ENCODE data around the gene SASS6.

The SASS6 gene

DNA sequence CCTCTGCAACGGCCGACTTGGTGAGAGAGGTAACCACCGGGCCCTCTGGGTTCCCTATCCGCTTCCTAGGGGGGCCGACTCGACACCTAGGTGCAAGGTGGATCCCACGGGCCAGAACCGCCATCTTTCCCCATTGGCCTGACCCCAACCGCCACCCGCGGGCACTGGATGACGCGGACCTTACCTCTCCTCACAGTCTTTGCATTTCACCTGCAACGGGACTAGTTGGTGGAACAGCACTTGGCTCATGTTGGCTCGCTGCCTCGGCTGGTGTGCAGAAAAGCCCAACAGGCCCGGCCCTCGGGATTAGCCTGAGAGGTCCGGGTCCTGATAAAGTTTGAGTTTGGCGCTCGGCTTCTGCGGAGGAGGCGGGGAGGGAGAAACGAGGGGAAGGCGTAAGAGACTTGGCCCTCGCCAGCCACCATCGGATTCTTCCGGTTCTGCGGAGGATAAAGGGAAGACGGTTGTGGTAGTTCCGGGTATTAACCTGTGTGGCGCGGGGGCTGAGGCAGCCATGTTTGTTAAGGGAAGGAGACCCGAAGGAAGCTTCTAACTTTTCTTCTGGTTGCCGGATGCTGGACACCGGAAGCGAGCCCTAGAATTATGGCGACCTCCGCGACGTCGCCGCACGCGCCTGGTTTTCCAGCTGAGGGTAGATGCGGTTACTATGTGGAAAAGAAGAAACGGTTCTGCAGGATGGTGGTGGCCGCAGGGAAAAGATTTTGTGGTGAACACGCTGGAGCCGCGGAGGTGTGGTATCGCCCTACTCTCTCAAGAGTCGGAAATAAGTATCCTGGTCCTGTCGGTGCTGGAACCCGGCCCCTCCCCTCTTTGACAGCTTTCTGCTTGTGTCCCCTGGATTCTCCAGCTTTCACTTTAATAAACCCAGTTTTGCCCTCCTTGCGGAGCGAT, at the start of gene SASS6, which contains the start of gene TRMT13:
Gene SASS6, minus strand, starts transcription at position 365 of the 912 bp plus-strand sequence. Its CDS starts 116 bp downstream, at position 249.
Gene TRMT13, plus strand, starts transcription at position 598 of the 912 bp plus-strand sequence. Its CDS starts 6 bp downstream, at position 604.
- DNase-seq (peak; percentile 91), ATAC-seq (peak; percentile 96)

- DNase-seq = no peak
- ATAC-seq = no peak
These were observed 45.4 kb upstream of the SASS6 start, which contains the start of gene LRRC39 for GRCh38 chr1:100178091-100178490. LRRC39 (minus strand) TSS chr1:100178256; CDS start chr1:100168516, 9,740 bp downstream.

DNA sequence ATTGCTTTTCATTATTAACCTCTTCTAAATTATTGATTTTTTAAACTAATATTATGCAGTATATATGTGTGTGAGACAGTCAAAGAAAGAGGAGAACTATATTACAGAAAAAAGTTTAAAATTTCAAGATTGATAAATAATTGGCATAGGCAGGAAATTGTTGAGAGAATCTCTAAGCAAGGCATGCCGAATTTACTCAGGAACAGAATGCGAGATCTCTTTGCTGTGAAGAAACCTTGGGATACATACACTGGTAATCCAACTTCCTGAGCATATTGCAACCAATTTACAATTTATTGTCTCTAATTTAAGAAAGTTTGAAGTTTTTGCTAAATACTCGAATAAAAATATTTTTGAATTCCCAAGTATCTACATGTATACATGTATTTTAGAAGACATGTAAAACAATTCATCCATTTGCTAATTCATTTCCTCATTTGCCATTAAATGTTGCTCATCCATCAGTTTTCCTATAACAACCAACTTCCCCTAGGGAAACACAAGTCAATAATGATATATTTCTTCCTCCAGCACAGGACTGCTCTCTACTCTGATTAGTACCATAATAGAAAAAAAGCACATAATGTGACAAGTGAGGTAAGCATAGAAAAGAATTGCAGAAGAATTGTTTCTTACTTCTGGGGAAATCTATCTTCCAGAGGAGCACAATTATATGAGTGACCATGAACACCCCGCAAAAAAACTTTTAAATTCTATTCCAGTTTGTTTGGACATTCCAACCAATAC, 44.7 kb upstream of the SASS6 start:
- DNase-seq = no peak
- ATAC-seq = no peak

DNA sequence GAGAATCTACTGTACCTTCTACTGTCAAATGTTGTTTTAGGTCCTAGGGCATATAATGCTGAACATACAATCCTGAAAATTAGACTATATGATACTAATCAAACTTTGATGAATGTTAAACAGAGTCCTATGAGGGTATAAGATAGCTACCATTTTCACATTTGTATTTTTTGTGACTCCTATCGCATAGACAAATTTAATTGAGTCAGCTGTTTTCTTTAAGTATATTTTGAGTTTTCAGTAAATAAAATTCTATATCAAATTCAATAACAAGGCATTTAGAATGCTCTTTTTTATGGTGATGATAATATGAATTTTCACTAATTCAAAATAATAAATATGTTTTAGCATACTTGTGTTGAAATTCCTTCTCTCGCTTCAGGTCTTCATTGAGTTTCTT, 35.3 kb upstream of the SASS6 start:
- DNase-seq = no peak
- ATAC-seq = no peak

- no peak for DNase-seq
- no peak for ATAC-seq
These were observed 32.0 kb upstream of the SASS6 start for GRCh38 chr1:100164702-100165101.

- ATAC-seq = no peak
- no peak for DNase-seq
These were observed 31.5 kb upstream of the SASS6 start for GRCh38 chr1:100164216-100164615.

DNA sequence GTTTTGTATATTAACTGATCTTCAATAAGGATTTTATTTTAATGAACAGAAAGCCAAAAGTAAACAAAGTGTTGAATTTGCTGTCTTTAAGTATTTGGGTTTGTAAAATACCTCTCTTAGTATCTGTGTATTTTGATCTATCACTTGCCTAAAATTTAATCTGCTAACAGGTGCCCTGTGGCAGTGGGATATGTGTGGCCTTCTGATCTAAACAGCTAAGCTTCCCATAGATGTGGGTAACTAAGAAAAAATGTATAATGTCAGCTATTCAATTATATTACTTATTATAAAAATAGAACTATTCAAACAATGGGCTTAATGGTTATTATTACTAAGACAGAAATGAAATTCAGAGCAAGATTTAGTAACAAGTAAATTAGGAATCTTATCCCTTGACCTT, 30.2 kb upstream of the SASS6 start:
- no peak for ATAC-seq
- DNase-seq = no peak

GRCh38 chr1:100152271-100152670, 19.5 kb upstream of the SASS6 start:
- DNase-seq = no peak
- no peak for ATAC-seq

DNA sequence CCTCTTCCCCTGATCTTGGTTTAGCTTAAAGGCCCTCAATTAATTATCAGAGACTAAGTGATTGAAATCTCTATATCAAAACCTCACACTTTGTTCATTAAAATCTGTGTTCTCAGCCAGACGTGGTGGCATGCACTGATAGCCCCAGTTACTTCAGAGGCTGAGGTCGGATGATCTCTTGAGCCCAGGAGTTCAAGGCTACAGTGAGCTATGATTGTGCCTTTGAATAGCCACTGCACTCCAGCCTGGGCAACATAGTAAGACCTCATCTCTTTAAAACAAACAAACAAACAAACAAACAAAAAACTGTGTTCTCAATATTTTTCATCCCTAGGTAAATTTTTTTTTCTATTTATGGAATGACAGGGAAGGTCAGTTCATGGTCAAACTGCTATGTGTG, 18.9 kb upstream of the SASS6 start:
- DNase-seq (no peak), ATAC-seq (no peak)

DNA sequence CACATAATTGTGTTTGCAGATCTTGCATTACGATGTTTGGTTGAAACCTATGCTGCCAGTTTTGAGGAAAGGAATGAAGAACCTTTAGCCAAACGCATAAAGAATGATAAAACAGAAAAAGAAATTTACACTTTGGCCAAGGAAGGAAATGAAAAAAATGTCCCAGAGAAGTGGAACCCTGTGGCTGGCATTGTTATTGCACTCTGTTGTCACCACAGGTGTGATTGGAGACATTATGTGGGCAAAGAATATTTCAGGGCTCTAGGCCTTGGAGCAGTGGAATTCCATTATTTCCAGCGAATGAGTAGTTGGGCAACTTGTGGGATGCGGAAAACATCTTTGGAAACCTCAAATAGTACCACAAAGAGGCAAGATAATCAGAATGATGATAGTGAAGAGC, 15.1 kb upstream of the SASS6 start:
- DNase-seq = no peak
- ATAC-seq = no peak

DNA sequence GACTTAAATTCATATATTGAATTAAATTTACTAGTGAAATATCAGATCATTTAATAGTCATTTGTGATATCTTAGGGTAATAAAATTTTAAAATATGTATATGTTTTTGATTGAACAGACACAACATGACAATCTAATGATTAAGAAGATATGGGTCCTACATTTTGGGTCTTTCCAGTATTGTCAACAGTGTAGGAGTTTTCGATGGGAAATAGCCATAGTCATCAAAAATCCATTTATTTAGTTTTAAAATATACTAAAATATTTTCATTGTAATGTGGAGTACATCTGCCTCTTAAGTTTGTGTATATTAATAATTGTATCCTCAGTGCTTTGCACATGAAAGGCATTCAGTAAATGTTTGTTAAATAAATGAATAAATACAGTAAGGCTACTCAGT, 14.2 kb upstream of the SASS6 start:
- no peak for ATAC-seq
- no peak for DNase-seq

DNA sequence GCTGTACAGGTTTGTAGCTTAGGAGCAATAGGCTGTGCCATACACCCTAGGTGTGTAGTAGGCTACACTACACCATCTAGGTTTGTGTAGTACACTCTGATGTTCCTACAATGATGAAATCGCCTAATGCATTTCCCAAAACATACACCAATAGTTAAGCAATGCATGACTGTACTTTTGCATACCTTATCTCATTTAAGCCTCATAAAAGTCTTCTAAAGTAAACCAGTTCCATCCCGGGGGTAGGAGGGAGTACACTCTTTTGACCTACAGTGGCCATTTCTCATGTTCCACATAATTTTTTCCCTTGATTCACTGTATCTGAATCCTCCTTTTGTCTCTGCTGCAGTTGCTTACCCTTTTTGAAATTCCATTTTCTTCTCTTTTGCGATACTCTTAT, 12.4 kb upstream of the SASS6 start:
- no peak for ATAC-seq
- DNase-seq = no peak

DNA sequence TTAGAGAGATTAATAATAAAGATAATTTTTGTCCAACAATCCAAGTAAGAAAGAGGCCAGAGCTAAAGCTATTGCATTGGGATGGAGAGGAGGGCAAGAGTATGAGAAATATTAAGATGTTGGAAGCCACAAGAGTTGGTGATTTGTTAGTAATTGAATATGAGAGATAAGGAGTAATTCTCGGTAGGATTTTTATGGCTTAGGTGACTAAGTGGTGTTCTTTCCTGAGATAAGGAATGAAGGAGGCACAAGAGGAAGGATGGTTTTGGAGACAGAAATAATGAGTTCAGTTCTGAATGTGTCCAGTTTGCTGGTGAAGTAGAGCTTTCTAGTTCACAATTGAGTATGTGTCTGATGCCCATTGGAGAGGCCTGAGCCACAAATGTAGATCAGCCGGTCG, 9.6 kb upstream of the SASS6 start:
- no peak for DNase-seq
- ATAC-seq = no peak

GRCh38 chr1:100141192-100141591, 8.5 kb upstream of the SASS6 start:
- DNase-seq = no peak
- ATAC-seq = no peak

- no peak for DNase-seq
- no peak for ATAC-seq
These were observed 4.9 kb upstream of the SASS6 start for GRCh38 chr1:100137602-100138001.

DNA sequence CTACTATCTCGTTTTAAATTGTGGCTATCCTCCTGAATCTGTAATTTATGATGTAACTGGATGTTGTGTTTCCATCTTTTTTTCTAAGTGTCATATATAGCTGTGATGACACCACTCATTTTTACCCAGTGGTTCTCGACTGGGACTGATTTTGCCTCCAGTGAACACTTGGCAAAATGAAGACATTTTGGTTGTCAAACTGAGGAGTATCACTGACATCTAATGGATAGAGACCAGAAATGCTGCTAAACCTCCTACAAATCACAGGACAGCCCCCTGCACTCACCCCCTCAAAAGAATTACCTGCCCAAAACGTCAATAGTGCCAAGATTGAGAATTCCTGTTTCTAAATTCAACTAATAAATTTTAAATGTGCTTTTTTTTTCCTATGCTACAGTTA, 2.1 kb upstream of the SASS6 start:
- no peak for DNase-seq
- ATAC-seq = no peak

GRCh38 chr1:100131623-100132022, 1.1 kb downstream of the SASS6 start:
- no peak for ATAC-seq
- DNase-seq = no peak

DNA sequence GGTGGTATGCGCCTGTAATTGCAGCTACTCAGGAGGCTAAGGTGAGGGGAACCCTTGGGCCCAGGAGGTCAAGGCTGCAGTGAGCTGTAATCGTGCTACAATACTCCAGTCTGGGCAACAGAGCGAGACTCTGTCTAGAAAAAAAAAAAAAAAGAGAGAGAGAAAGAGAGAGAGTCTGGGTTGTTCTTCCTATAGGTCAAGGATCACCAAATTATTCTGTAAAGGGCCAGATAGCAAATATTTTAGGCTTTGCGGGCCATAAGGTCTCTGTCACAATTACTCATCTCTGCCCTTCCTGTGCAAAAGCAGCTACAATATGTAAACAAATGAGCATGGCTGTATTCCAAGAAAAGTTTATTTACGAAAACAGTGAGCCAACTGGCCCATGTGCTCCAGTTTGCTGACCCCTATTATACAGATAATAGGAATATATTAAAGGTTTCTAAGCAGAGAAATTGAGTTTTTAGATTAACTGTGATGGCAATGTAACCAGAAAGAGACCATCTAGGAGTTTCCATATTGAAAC, 2.1 kb downstream of the SASS6 start:
- DNase-seq (no peak), ATAC-seq (no peak)

DNA sequence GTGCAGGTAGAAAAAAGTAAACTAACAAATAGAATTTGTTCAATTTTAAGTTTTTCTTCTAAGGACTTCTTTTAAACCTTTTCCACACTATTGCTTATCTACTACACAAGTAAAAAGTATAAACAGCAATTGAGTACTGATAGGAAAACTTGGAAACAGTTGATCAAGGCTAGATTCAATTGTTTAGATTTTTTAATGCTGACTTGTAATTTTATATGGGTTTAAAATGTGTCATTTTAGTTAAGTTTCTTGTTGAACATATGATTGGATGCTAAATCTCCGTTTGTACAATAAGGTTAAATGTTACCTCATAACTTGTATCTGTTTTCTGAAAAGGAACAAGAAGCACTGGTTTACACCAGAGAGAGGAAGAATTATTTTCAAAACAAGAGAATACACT, 5.5 kb downstream of the SASS6 start:
- DNase-seq (no peak), ATAC-seq (no peak)

DNA sequence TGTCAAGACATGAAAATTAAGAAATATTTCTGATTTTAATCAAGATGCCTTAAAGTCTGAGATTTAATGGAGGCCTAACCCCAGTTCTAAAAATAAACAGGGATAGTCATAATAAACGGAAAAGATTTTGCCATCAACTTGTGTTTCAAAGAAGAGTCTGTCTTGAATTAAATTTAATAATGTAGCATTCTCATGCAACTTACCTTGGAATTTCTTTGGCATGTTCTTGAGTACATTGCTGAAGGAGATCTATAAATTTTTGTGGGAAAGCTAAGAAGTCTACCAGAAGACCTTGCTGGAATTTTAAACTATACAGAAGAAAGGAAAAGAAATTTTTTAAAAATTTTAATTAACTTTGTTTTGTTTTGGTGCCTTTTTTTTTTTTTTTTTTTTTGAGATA, 10.6 kb downstream of the SASS6 start:
- DNase-seq (no peak), ATAC-seq (no peak)

GRCh38 chr1:100115524-100115923, 17.2 kb downstream of the SASS6 start:
- ATAC-seq (no peak), DNase-seq (no peak)

GRCh38 chr1:100109554-100110066, 23.1 kb downstream of the SASS6 start:
- ATAC-seq = no peak
- DNase-seq = no peak

GRCh38 chr1:100107696-100108095, 25.0 kb downstream of the SASS6 start:
- DNase-seq (no peak), ATAC-seq (no peak)

Measured in stimulated activated naive CD8-positive, alpha-beta T cell treated with anti-CD3 and anti-CD28 coated beads, Interleukin-15, Interleukin-2, amounts not matched to agents 100 U/mL and 50 U/mL, for 24 hours (primary cell).